Stimulated activated CD4-positive, alpha-beta T cell treated with anti-CD3 and anti-CD28 coated beads, Interleukin-4, amount 100 ng/mL, for 24 hours (primary cell): ENCODE results near the gene PANK3.
"Not testable (repeated sequence)": the region's sequence is repeated elsewhere in the genome, so short reads cannot be mapped to it uniquely, and the experiment has no call there.

ENCODE experiments used
- DNase-seq: peaks from one replicate; pipeline ENCODE4 v3.0.0-alpha.2; 2020

The PANK3 gene

GRCh38 chr5:168549554-168549953 is 29.6 kb downstream of the PANK3 start:
- no peak for DNase-seq

GRCh38 chr5:168537176-168537575 is 42.0 kb downstream of the PANK3 start:
- no peak for DNase-seq

- DNase-seq, result not testable (repeated sequence)
These were observed 44.8 kb downstream of the PANK3 start for GRCh38 chr5:168534351-168534750.

- no peak for DNase-seq
These were observed 46.9 kb downstream of the PANK3 start for GRCh38 chr5:168531987-168532864.

GRCh38 chr5:168531191-168531590 is 48.0 kb downstream of the PANK3 start:
- DNase-seq, result no peak

GRCh38 chr5:168530621-168531150 is 48.5 kb downstream of the PANK3 start:
- DNase-seq, result no peak

- no peak for DNase-seq
These were observed 49.6 kb downstream of the PANK3 start for GRCh38 chr5:168529374-168530234.

- peak; percentile 12 for DNase-seq
These were observed 50.4 kb downstream of the PANK3 start, which contains the start of gene FBLL1 for GRCh38 chr5:168528521-168529373. FBLL1 (plus strand) TSS chr5:168529305; CDS start chr5:168529505, 200 bp downstream.

GRCh38 chr5:168527756-168528295 is 51.3 kb downstream of the PANK3 start:
- DNase-seq, result no peak

GRCh38 chr5:168525856-168526255 is 53.3 kb downstream of the PANK3 start:
- no peak for DNase-seq

- no peak for DNase-seq
These were observed 65.2 kb downstream of the PANK3 start for GRCh38 chr5:168513861-168514428.

GRCh38 chr5:168502563-168503237 is 76.5 kb downstream of the PANK3 start:
- DNase-seq, result no peak
